HepG2 (cell line): ENCODE measurements around the gene HSD17B2. TPM values are rescaled to one million over a fixed set of nuclear protein-coding genes. Genes with fewer than 3 reads are reported as not detected.

ENCODE experiments used
- ATAC-seq: fragments of 200-7000 bp; cut with Tn5 transposase; 3 replicates; pipeline ENCODE4 v1.9.1; 2020; ENCODE audit warnings: mild to moderate bottlenecking, moderate library complexity
- BruUV-seq: library from RNA; stranded (reverse); fragments of 400-500 nt; replicated peaks from 2 replicates; lab custom pipeline; 2021; lab: Mats Ljungman, UMichigan
- CTCF ChIA-PET: fragments of 300-600 bp; formaldehyde crosslinking; extraction: SDS; loops from one replicate; lab custom pipeline; 2021; ENCODE audit warnings: low total read pairs, inconsistent platforms, low intra/inter-chr PET ratio; lab: Yijun Ruan, JAX
- POLR2A ChIA-PET: fragments of 350-600 bp; sonication (Branson Sonifier 250); formaldehyde crosslinking; loops from one replicate; lab custom pipeline; 2020; ENCODE audit warnings: antibody characterized with exemption, inconsistent platforms; lab: Yijun Ruan, JAX
- DNase-seq: peaks from one replicate; pipeline ENCODE4 v3.0.0-alpha.2; 2015; ENCODE audit warnings: low spot score
- FAIRE-seq: peaks from 3 replicates; lab custom pipeline; 2011; peaks lifted over from hg19 to GRCh38; lab: Jason Lieb, UNC
- H2AFZ ChIP-seq: one replicate; pipeline ENCODE4 v1.6.1; 2011; ENCODE audit warnings: low read length, inconsistent platforms
- H3K27ac ChIP-seq: fragments of 300-600 bp; 3 replicates; pipeline ENCODE4 v1.8.0; 2011; ENCODE audit warnings: mixed run types, mild to moderate bottlenecking, mixed read lengths, low read length, inconsistent platforms; ENCODE audit not compliant: insufficient read depth; ENCODE audit errors: extremely low read length
- H3K27me3 ChIP-seq, 2 experiments: fragments of 200-600 bp in 1 of 2; 2 replicates in 1 of 2; 3 replicates in 1 of 2; pipeline versions ENCODE4 v1.6.0 to v1.8.0; 2011; ENCODE audit warnings: low read length in 2 of 2, mild to moderate bottlenecking in 2 of 2, moderate library complexity in 2 of 2, inconsistent platforms in 1 of 2; ENCODE audit not compliant: insufficient read depth in 2 of 2, control insufficient read depth in 1 of 2
- H3K36me3 ChIP-seq, 2 experiments: fragments of 200-600 bp in 1 of 2; replicated peaks in 1 of 2; 2 replicates in 1 of 2; 3 replicates in 1 of 2; pipeline versions ENCODE4 v1.5.1 to v1.8.0; 2011; ENCODE audit warnings: low read length in 2 of 2, inconsistent platforms in 1 of 2; ENCODE audit not compliant: insufficient read depth in 2 of 2, control insufficient read depth in 1 of 2
- H3K4me1 ChIP-seq: 2 replicates; pipeline ENCODE4 v1.5.1; 2012; ENCODE audit warnings: low read length, inconsistent platforms; ENCODE audit not compliant: insufficient read depth
- H3K4me2 ChIP-seq: 2 replicates; pipeline ENCODE4 v1.6.0; 2011; ENCODE audit warnings: low read depth, low read length, inconsistent platforms
- H3K4me3 ChIP-seq, 3 experiments: fragments of 200-600 bp in 1 of 3; sonication (generic), shearing (Covaris generic) in 1 of 3; replicated peaks in 1 of 3; 2 replicates each; pipeline ENCODE4 v1.5.1; 2011 to 2016; ENCODE audit warnings: low read length in 3 of 3, inconsistent platforms in 2 of 3, low read depth in 2 of 3, mild to moderate bottlenecking in 2 of 3, control low read depth in 1 of 3, mixed read lengths in 1 of 3; ENCODE audit not compliant: insufficient read depth in 1 of 3
- H3K79me2 ChIP-seq: one replicate; pipeline ENCODE4 v1.6.1; 2011; ENCODE audit warnings: low read length, inconsistent platforms; ENCODE audit not compliant: insufficient read depth
- H3K9ac ChIP-seq: 2 replicates; pipeline ENCODE4 v1.6.0; 2011; ENCODE audit warnings: mild to moderate bottlenecking, low read depth, low read length, inconsistent platforms; ENCODE audit not compliant: insufficient read depth
- H3K9me3 ChIP-seq: 2 replicates; pipeline ENCODE4 v1.5.1; 2012; ENCODE audit warnings: mild to moderate bottlenecking, low read length
- H4K20me1 ChIP-seq: 2 replicates; pipeline ENCODE4 v1.6.0; 2011; ENCODE audit warnings: inconsistent platforms, mild to moderate bottlenecking, low read length, moderate library complexity; ENCODE audit not compliant: insufficient read depth
- HINFP ChIP-seq: sonication (generic); formaldehyde crosslinking; IDR thresholded peaks from 2 replicates; pipeline ENCODE4 v1.4.0; 2020; ENCODE audit warnings: low read depth, mild to moderate bottlenecking, missing genetic modification reagents
- STAT6 ChIP-seq: sonication (generic); formaldehyde crosslinking; IDR thresholded peaks from 2 replicates; pipeline ENCODE4 v1.4.0; 2020; ENCODE audit warnings: missing genetic modification reagents, mild to moderate bottlenecking, borderline replicate concordance
- ZBTB4 ChIP-seq: sonication (generic); formaldehyde crosslinking; IDR thresholded peaks from 2 replicates; pipeline ENCODE4 v1.4.0; 2020; ENCODE audit warnings: missing genetic modification reagents, mild to moderate bottlenecking, borderline replicate concordance
- WGBS: methylation state at CpG from one replicate; pipeline ENCODE4 v1.1.6; 2017; ENCODE audit warnings: low lambda C conversion rate; 5-methylcytosine and 5-hydroxymethylcytosine counted together
- in situ Hi-C: cut with HindIII; loops from 2 replicates; pipeline ENCODE4 v1.10.0; 2017; ENCODE audit warnings: low pct_unique_long_range_greater_than_20kb; ENCODE audit not compliant: extremely low pct_ligation_motif_present
- intact Hi-C: fragments of 100-400 bp; cut with micrococcal nuclease; formaldehyde crosslinking; loops from one replicate; pipeline ENCODE4 v1.10.0; 2022; ENCODE audit not compliant: unreplicated experiment
- polyA plus RNA-seq, 8 experiments: library from polyadenylated mRNA; depleted of rRNA in 3 of 8; stranded (reverse) in 7 of 8; unstranded in 1 of 8; fragments of >200 nt; fragmentation: Illumina TruSeq in 4 of 8; extraction: Trizol in 4 of 8; gene quantifications; 2 replicates each; pipeline versions ENCODE4 v1.2.1 to v1.2.3, GENCODE V29; 2011 to 2016; ENCODE audit warnings: low read depth in 4 of 8, missing spikeins in 1 of 8, mixed read lengths in 1 of 8; ENCODE audit not compliant: insufficient read depth in 1 of 8
- total RNA-seq, 5 experiments: library from RNA; depleted of rRNA; stranded (reverse); fragments of >200 nt; fragmentation: Illumina TruSeq; extraction: Trizol; gene quantifications; 2 replicates each; pipeline ENCODE4 v1.2.3, GENCODE V29; 2016; ENCODE audit warnings: low read depth in 1 of 5
- TF ChIP-seq, protein P1 (sequence below): sonication (generic); formaldehyde crosslinking; IDR thresholded peaks from 2 replicates; pipeline ENCODE4 v1.4.0; 2020; ENCODE audit warnings: missing genetic modification reagents
- TF ChIP-seq, protein P2 (sequence below): IDR thresholded peaks from 2 replicates; pipeline ENCODE4 v1.6.1; 2016; ENCODE audit warnings: low read depth

The HSD17B2 gene
- total and polyA plus RNA-seq, 2 of the 13 experiments (the other 11 are each of a cell fraction or from before 2014, with no cell fraction given): 26.3 to 69.3 TPM

DNA sequence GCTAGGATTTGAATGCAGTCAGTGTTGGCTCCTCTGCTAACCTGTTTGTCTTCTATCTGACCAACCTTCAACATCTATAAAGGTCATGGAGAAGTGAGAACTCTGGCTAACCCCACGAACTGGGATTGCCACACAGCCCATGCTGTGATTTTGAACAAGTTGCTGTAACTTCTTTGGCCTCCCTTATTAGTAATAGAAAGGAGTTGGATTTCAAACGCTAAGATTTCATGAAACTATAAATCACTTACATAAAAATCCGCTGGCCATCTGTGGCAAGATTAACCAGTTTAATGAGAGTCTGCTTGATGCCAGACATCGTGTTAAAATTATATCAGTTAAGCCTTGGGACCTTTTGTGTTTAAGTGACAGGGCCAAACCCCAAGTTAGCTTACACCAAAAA is 53.4 kb downstream of the HSD17B2 start:
- Histone ChIP-seq H3K36me3 (peaks cover 16 to 42% of the 10 kb centered on the region in 2 experiments), H3K9me3 (no peaks in the 10 kb centered on the region), H3K4me2 (no peak overlapping the region), H3K27ac (no peak overlapping the region), H3K27me3 (no peaks in the 10 kb centered on the region), H3K79me2 (no peaks in the 10 kb centered on the region), H3K4me1 (peaks cover 18% of the 10 kb centered on the region), H3K9ac (no peak overlapping the region), H4K20me1 (no peaks in the 10 kb centered on the region), H2AFZ (no peak overlapping the region), H3K4me3 (no peak overlapping the region)
- BruUV-seq: no TSS peak
- TF ChIP-seq HINFP (no peak), STAT6 (CRISPR knock-in tag) (no peak), ZBTB4 (CRISPR knock-in tag) (no peak)
- TF ChIP-seq, protein P1, sequence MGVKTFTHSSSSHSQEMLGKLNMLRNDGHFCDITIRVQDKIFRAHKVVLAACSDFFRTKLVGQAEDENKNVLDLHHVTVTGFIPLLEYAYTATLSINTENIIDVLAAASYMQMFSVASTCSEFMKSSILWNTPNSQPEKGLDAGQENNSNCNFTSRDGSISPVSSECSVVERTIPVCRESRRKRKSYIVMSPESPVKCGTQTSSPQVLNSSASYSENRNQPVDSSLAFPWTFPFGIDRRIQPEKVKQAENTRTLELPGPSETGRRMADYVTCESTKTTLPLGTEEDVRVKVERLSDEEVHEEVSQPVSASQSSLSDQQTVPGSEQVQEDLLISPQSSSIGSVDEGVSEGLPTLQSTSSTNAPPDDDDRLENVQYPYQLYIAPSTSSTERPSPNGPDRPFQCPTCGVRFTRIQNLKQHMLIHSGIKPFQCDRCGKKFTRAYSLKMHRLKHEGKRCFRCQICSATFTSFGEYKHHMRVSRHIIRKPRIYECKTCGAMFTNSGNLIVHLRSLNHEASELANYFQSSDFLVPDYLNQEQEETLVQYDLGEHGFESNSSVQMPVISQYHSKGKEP (CRISPR knock-in tag): no peak
- TF ChIP-seq, protein P2, sequence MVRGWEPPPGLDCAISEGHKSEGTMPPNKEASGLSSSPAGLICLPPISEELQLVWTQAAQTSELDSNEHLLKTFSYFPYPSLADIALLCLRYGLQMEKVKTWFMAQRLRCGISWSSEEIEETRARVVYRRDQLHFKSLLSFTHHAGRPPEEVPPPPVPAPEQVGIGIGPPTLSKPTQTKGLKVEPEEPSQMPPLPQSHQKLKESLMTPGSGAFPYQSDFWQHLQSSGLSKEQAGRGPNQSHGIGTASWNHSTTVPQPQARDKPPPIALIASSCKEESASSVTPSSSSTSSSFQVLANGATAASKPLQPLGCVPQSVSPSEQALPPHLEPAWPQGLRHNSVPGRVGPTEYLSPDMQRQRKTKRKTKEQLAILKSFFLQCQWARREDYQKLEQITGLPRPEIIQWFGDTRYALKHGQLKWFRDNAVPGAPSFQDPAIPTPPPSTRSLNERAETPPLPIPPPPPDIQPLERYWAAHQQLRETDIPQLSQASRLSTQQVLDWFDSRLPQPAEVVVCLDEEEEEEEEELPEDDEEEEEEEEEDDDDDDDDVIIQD (CRISPR knock-in tag): no peak
- CTCF ChIA-PET: no interaction called here
- intact Hi-C loops (no loop called here), in situ Hi-C loops (no loop called here)
- ATAC-seq (no peak), DNase-seq (no peak), FAIRE-seq (no peak)
- POLR2A ChIA-PET: no interaction called here
- 85% methylated on average over 4 of the region's 4 CpGs for WGBS
